Inflammatory macrophage treated with lipopolysaccharide for 4 hours (primary cell): ENCODE measurements around the gene CTBP1.
A peak's percentile ranks its signal among the peaks of the same experiment; 100 is the strongest.

Source experiments
- DNase-seq: peaks from one replicate; pipeline ENCODE4 v3.0.0-alpha.2; 2020

The CTBP1 gene

DNA sequence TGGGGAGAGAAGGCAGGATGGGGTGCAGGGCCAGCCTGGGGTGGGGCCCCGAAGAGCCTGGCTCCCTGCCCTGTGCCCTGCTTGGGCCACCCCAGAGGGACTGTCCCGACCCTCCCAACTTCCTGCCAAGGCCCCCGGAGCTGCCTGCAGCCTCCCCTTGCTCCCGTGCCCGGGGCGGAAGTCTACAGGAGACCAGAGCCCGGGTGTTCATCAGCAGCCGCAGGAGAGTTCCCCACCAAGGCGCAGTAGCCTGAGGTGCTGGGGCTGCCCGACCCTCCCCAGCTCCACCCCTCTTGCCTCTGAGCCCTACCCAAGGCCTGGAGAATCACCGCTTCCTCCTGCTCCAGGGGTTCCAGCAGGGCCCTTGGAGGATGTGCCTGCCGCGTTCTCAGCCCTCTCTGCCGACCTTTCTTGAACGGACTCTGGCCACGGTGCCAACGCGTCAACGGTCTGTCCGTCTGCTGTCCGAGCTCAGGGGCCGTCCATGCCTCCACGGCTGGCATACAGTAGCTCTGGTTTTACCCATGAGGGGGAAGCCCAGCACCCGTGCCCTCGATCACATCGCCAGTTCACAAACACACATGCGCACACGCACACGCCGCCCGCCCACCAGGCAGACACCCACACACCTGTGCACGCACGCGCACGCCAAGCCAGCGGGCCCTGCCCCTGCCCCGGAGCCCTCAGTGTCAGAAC is 40.5 kb downstream of the CTBP1 start:
- DNase-seq, result no peak

- no peak for DNase-seq
These were observed 41.2 kb downstream of the CTBP1 start for GRCh38 chr4:1207603-1208265.

GRCh38 chr4:1207157-1207470 is 41.8 kb downstream of the CTBP1 start:
- DNase-seq, result no peak

DNA sequence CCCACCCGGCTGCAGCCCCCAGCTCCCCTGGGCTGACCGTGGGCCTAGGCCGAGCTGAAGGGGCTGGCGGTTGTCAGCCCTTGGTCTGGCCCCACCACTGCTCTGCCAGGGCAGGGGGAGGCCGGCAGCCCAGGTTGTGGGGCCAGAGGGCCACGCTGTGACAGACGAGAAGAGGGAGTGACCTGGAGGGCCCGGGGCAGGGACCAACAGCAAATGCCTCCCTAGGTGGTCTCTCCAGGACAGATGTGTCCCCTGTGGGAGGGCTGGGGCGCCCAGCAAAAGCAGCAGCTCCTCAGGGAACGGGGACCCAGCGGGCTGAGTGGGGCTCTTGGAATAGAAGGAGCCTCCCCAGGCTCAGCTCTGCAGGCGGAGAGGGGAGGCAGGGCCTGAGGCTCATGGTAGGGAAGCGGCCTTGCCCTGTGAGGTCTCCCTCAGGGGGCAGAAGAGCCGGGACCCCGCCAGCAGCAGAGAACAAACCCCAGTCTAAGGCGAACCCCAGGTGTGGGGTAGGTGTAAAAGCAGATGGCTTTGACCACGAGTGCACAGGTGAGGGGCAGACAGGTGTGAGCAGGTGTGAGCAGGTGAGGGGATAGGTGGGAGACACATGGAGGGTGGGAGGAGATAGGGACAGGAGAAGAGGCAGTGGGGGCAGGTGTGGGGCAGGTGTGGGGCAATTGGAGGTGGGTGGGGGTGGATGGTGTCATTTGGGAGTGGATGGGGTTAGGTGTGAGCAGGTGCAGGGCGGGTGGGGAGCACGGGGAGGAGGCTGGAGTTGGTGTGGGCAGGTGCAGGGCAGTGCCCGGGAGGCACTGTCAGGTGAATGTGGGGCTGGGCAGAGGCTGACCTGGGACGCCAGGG is 42.4 kb downstream of the CTBP1 start:
- no peak for DNase-seq

DNA sequence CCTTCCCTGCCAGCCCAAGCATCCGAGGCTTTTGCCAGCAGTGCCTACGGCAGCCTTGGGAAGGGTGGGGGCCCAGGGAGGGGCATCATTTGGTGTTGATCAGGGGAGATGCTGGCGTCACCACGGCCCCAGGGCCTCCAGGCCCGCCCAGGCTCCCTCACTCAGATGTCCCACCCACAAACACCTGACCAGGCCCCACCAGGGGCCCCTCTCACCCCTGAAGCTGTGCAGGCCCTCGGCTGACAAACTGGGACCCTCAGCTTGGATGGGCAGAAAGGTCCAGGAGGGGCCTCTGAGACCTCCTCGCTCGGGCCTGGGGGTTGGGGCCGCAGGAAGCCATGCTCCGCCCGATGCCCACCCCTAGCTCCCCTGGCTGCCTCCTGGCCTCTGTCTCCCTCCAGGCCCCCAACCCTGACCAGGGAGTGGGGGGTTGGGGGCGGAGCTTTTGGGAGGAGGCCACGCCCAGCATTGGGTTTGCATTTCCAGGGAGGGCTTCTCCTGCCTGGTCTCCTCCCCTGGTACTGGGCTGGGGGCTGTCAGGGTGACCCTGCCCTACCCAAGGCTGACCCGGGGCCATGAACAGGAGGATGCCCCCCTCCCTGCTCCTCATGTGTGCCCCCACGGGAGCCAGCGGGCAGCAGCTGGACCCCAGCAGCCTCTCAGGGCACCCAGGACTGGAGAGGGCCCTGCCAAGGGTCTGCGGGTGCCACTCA is 43.2 kb downstream of the CTBP1 start:
- no peak for DNase-seq

- DNase-seq, result no peak
These were observed 43.9 kb downstream of the CTBP1 start for GRCh38 chr4:1204828-1205585.

- DNase-seq, result no peak
These were observed 44.6 kb downstream of the CTBP1 start for GRCh38 chr4:1204286-1204827.

DNA sequence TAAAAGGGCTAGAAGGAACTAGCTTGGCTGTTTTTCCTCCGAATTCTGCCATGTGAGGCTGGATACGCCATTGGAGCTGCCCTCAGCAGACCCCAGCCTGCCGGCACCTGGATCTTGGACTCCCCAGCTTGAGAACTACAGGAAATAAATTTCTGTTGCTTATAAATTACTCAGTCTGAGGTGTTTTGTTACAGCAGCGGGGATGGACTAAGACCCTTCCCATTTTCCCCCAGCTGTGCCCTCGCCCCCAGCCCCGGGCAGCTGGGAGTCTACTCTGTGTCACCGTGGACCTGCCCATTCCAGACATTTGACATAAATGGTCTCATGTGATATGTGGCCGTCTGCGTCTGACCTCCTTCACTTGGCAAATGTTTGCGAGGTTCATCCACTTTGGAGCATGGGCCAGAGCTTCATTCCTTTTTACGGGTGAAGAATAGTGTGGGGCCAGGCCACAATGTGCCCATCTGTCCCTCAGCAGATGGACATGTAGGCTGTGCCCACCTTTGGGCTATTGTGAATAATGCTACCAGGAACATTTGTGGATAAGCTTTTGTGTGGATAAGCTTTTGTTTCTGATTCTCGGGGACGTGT is 45.8 kb downstream of the CTBP1 start:
- DNase-seq, result no peak

- no peak for DNase-seq
These were observed 46.4 kb downstream of the CTBP1 start for GRCh38 chr4:1202526-1203011.

- DNase-seq, result peak; percentile 56
These were observed 46.9 kb downstream of the CTBP1 start for GRCh38 chr4:1201851-1202525.

DNA sequence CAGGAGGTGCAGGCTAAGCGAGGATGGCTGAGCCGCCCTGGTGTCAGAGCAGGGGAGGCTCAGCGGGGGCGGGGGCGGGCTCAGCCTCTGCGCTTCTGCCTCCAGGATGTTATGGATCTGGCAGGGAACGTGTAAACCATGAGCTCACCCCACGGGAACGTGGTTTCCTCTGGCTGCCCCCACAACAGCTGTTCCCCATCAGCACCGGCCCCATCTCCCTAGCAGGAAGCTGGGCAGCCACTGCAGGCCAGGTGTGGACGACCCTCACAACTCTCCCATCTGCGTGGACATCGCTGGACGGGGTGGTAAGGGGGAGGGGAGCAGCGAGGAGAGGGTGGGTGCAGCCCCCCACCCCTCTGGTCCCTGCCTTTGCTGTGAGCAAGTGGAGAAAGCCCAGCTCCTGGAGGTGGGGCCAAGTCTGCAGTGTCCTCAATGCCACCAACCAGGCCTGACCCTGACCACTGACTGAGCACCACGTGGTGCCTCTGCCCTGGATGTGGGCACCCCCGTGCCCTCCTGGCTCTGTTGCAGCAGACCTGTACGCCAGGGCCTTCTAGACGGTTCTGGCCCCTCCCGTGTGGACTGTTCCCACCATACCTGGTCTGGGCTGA is 48.4 kb downstream of the CTBP1 start:
- DNase-seq, result no peak

DNA sequence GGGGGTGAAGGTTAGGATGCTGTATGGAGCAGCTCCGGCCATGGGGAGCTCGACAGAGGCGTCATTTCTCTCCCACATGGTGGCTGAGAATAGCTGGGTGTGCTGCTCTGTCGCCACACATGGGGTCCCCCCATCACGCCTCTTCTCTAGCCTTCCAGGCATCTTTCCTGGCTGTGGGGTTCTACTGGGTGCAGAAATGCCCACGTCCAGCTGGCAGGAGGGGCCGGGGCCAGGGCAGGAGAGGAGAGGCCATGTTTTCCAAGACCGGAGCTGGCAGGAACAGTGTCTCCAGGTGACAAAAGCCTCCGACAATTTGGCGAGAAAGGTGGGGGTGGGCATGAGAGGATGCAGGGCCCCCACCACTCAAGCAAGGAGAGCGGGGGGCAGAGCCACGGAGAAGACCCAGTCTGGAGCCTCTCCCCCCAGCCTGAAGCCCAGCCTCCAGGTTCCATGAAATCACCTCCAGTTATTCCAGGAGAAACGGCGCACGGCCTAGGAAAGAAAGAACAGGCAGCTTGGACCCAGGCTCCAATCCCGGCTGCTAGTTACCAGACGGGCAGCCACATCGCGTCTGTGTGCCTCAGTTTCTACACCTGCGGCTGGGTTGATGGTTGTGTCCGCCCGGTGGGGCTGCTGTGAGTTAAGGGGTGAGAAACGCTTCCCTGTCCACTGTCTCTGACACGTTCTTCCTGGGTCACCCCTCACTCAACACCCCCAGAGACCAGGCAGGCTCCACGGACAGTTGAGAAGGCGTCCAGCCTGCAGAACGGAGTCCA is 49.2 kb downstream of the CTBP1 start:
- no peak for DNase-seq

GRCh38 chr4:1198098-1198844 is 50.7 kb downstream of the CTBP1 start:
- no peak for DNase-seq

DNA sequence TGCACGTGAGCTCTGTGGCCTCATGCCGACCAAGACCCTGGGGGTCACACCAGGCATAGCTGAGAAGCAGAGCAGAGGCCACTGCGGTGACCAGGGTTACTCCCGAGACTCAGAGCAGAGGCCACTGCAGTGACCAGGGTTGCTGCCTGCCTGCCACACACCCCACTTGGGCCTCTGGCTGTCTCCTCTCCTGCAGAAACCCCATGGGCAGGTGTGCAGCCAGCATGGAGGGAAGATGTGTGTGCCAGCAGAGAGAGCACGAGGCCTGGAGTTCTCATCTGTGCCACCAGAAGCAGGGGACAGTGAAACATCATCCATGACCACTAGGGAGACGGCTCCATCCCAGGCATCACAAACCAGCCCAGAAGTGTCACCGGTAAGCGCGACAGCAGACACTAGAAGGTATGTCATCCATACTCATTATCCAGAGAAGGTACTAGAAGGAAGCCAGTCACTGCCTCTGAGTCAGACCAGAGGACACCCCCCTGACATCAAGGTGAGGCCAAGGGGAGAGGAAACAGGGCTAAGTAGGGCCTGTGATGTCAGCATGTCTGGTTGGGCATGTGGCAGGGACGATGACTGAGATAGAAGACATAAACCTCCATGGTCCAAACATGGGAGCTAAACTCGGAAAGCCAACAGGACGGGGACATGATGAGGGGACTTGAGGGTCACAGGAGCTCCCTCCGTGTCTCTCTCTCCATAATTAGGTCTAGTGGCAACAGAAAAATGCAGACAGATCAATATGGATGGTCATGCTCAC is 52.3 kb downstream of the CTBP1 start:
- no peak for DNase-seq

DNA sequence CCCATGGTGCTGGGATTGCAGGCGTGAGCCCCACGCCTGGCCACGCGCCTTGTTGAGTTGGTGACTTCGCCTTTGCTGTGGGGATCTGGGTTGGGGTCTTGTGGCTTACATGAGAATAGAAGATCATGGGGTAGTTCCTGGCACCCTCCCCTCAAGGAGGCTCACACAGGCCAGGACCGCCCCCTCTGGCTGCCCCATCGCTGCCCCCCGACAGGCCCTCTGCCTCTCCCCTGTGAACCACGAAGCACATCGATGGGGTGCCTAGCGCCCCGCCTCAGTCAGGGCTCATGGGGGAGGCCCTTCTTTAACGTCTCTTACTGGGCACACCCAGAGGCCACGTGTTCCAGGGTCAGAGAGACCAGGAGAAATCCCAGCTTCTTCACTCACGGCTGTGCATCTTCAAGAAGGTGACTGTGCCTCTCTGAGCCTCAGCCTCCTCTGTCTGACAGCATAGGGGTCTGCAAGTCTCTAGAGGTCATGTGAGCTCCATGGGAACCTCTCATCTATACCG is 53.0 kb downstream of the CTBP1 start:
- DNase-seq, result no peak

GRCh38 chr4:1195109-1195671 is 53.7 kb downstream of the CTBP1 start:
- DNase-seq, result no peak

DNA sequence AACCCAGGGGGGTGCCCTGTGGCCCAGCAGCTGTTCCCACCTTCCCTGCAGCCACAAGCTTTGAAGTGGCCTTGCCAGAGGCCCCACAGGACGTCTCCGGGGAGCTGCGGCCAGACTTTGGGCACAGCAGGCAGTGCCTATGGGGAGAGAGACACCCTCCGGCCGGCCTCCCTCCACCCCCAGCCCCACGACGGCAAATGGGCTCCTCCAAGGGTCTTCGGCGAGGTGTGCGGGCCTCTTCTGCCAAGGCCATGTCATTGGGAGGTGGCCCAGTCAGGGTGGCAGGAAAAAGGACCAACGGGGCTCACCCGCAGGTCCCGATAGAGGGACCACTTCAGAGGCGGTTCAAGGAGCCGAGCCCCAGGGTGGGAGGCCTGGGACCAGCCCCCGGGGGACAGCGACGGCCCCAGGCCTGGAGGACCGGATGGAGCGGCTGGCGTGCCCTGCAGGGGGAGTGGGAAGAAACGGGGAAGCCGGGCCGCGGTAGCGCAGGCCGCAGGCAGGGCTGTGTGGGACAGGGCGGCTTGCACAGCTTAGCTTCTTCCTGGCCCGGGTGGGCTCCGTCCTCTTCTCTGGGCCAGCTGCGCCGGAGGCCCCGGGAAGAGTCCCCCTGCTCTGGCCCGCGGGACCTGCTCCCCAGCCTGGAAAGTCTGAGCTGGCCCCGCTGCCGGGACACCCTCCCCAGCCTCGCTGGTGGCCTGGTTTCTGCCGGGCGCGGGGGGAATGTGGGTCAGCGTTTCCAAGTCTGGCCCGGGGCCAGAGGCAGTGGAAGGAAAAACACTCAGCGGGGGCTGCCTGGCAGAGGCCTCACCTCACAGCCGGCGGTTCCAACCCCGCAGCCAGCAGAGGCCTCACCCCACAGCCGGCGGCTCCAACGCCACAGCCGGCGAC is 54.7 kb downstream of the CTBP1 start:
- DNase-seq, result no peak
